ENCODE data around the gene MAN1C1. TPM values are rescaled to one million over a fixed set of nuclear protein-coding genes. Genes with fewer than 3 reads are reported as not detected.

MAN1C1 gene
- total and polyA plus RNA-seq, 9 of the 15 experiments (the other 6 are each of a cell fraction or from before 2014, with no cell fraction given) = 0.04 to 0.44 (median 0.10) TPM; not detected in 3

GRCh38 chr1:25611843-25612242 lies 4.7 kb upstream of the MAN1C1 start:
- BruUV-seq (replicated peaks) = no TSS peak
- POLR2A ChIA-PET = interaction anchor here (0.6 to 1.0 kb wide), 3 partner anchors 11 to 200 kb away, joined by 3 read pairs; no protein-coding TSS in a partner anchor
- no peak for FAIRE-seq

More at GRCh38 chr1:25611843-25612242, 4.7 kb upstream of the MAN1C1 start:
- Histone ChIP-seq H3K9ac (ENCODE audit: insufficient read depth in 1 of 2, low read depth in 2 of 2, low read length in 2 of 2) (no peak overlapping the region), H4K20me1 (replicated peaks; ENCODE audit: control insufficient read depth, insufficient read depth, low read length) (no peaks in the 10 kb centered on the region), H3K36me3 (ENCODE audit: control insufficient read depth, insufficient read depth, low read length) (no peaks in the 10 kb centered on the region), H3K4me3 (no peak overlapping the region), H3K4me1 (replicated peaks in 1 of 2; ENCODE audit: control insufficient read depth in 2 of 2, insufficient read depth in 2 of 2, low read length in 2 of 2) (peaks cover 2 to 15% of the 10 kb centered on the region in 2 experiments; a peak in 3 of 5 replicates), H3K9me1 (ENCODE audit: control insufficient read depth, insufficient read depth, low read length) (no peaks in the 10 kb centered on the region), H3K4me2 (ENCODE audit: insufficient read depth, low read length) (no peak overlapping the region), H3K9me3 (replicated peaks; ENCODE audit: control insufficient read depth, insufficient read depth, low read depth, low read length) (no peaks in the 10 kb centered on the region), H2AFZ (ENCODE audit: low read depth, low read length) (no peak overlapping the region), H3K27ac (ENCODE audit: extremely low read depth, low read depth, low read length) (no peak overlapping the region), H3K79me2 (ENCODE audit: control insufficient read depth, insufficient read depth, low read length) (no peaks in the 10 kb centered on the region), H3K27me3 (ENCODE audit: control insufficient read depth in 2 of 2, insufficient read depth in 2 of 2, low read length in 2 of 2) (peaks cover 18 to 49% of the 10 kb centered on the region in 2 experiments)
- no peak for DNase-seq (ENCODE audit: extremely low read depth in 1 of 4, low spot score in 3 of 4)
- no peak for TF ChIP-seq ZNF780A (CRISPR knock-in tag; IDR thresholded peaks at IDR 0.05)
- no peak for TF ChIP-seq CTBP1 (IDR thresholded peaks at IDR 0.05; ENCODE audit: borderline replicate concordance)
- no peak for TF ChIP-seq ZNF407 (IDR thresholded peaks at IDR 0.05; ENCODE audit: low read depth)
- in situ Hi-C loops (cut with MboI) = loop anchor here (5.0 to 10.0 kb wide), 2 partner anchors 185 to 393 kb away; no protein-coding TSS in a partner anchor
- intact Hi-C loops (cut with micrococcal nuclease) = no loop called here
- WGBS (ENCODE audit: insufficient coverage, low coverage, missing lambda C conversion rate) = 37% methylated on average over 1 of the region's 1 CpG
- no peak for ATAC-seq
- CTCF ChIA-PET (ENCODE audit: low intra/inter-chr PET ratio) = no interaction called here
